ENCODE results near the gene LRMDA. TPM values are rescaled to one million over a fixed set of nuclear protein-coding genes. Genes with fewer than 3 reads are reported as not detected.
A peak's percentile ranks its signal among the peaks of the same experiment; 100 is the strongest.

Gene LRMDA
- total and polyA plus RNA-seq, 2 of the 8 experiments (the other 6 are each of a cell fraction or from before 2014, with no cell fraction given): 0.86 to 2.8 TPM

- H3K4me2 ChIP-seq (ENCODE audit: insufficient read depth in 1 of 2, low read depth in 2 of 2, low read length in 2 of 2): peak overlapping the region; percentile 51 to 64; a peak in 1 of 4 replicates
- CTCF ChIA-PET (ENCODE audit: partially characterized antibody): interaction anchor here (0.7 to 1.3 kb wide), 2 partner anchors 18 to 93 kb away, joined by 3 read pairs; partner anchors contain the start of gene LRMDA
- TF ChIP-seq EGR1 (IDR thresholded peaks at IDR 0.05; ENCODE audit: borderline replicate concordance, low read depth, low read length) (no peak), EP300 (IDR thresholded peaks at IDR 0.05; ENCODE audit: borderline replicate concordance in 1 of 2, low read depth in 2 of 2, low read length in 2 of 2) (no peak), GABPA (IDR thresholded peaks at IDR 0.05; ENCODE audit: borderline replicate concordance, insufficient read depth, low read length) (no peak), SIX5 (IDR thresholded peaks at IDR 0.05; ENCODE audit: low read depth, low read length) (no peak), USF2 (IDR thresholded peaks at IDR 0.05; ENCODE audit: low read length) (no peak), JUND (IDR thresholded peaks at IDR 0.05; ENCODE audit: low read length) (no peak), KDM4A (IDR thresholded peaks at IDR 0.05; ENCODE audit: low read depth, low read length, severe bottlenecking) (no peak), BCL11A (IDR thresholded peaks at IDR 0.05; ENCODE audit: low read depth in 2 of 2, low read length in 2 of 2) (no peak), RAD21 (IDR thresholded peaks at IDR 0.05 in 1 of 2, conservative IDR thresholded peaks at IDR 0.05 in 1 of 2; ENCODE audit: low read depth in 2 of 2, low read length in 2 of 2) (no peak), GTF2F1 (IDR thresholded peaks at IDR 0.05; ENCODE audit: borderline replicate concordance, low read depth, low read length) (no peak), CREB1 (IDR thresholded peaks at IDR 0.05) (no peak)
Observed at GRCh38 chr10:75449382-75450074, 18.1 kb downstream of the LRMDA start.

More at GRCh38 chr10:75449382-75450074, 18.1 kb downstream of the LRMDA start:
- Histone ChIP-seq H3K18ac (ENCODE audit: extremely low read depth, low read length) (peak overlapping the region; percentile 38), H3K9me3 (ENCODE audit: insufficient read depth in 2 of 2, low read depth in 1 of 2, low read length in 1 of 2) (peaks cover 6% of the 10 kb centered on the region in 2 experiments; a peak in 1 of 4 replicates), H2AFZ (ENCODE audit: low read length) (no peak overlapping the region), H2BK120ac (replicated peaks; ENCODE audit: low read depth, low read length) (no peak overlapping the region), H2BK15ac (ENCODE audit: low read length) (peak overlapping the region; percentile 88; the same call in 1 of the 2 replicates), H3K79me2 (ENCODE audit: control insufficient read depth in 1 of 2, insufficient read depth in 2 of 2, low read length in 2 of 2) (no peaks in the 10 kb centered on the region), H2BK20ac (ENCODE audit: low read length) (0 out of 2 replicates have a peak overlapping the region, but pooled peaks have one; percentile 34), H3K4ac (replicated peaks; ENCODE audit: insufficient read length, low read depth, low read length) (no peak overlapping the region), H4K5ac (ENCODE audit: insufficient read length, low read depth, low read length) (no peak overlapping the region), H2BK5ac (ENCODE audit: low read depth, low read length) (no peak overlapping the region), H3K23me2 (ENCODE audit: low read depth, low read length) (peaks cover 4% of the 10 kb centered on the region; the same call in 1 of the 2 replicates), H2AK5ac (ENCODE audit: low read depth, low read length) (no peak overlapping the region), H3K9ac (replicated peaks in 1 of 4; ENCODE audit: extremely low read depth in 1 of 4, low read depth in 3 of 4, low read length in 3 of 4) (no peak overlapping the region), H4K8ac (ENCODE audit: extremely low read depth, insufficient read depth, low read length) (no peak overlapping the region), H3K14ac (ENCODE audit: insufficient read length) (no peak overlapping the region), H3K4me3 (ENCODE audit: extremely low read depth in 1 of 4, insufficient read depth in 2 of 4, low read depth in 3 of 4, low read length in 4 of 4) (no peak overlapping the region), H3K36me3 (ENCODE audit: control insufficient read depth in 2 of 4, insufficient read depth in 4 of 4, low read length in 3 of 4) (no peaks in the 10 kb centered on the region), H3K79me1 (ENCODE audit: low read depth, low read length) (no peaks in the 10 kb centered on the region), H4K91ac (replicated peaks; ENCODE audit: insufficient read length, low read length) (no peak overlapping the region), H3K56ac (replicated peaks; ENCODE audit: insufficient read length, low read depth, low read length) (no peak overlapping the region), H3K4me1 (replicated peaks in 1 of 4; ENCODE audit: control insufficient read depth in 3 of 4, insufficient read depth in 4 of 4, low read length in 3 of 4) (peaks cover 8 to 20% (median 17%) of the 10 kb centered on the region in 4 experiments), H3K27ac (ENCODE audit: low read depth, low read length) (no peak overlapping the region), H3K27me3 (replicated peaks in 1 of 4; ENCODE audit: control insufficient read depth in 3 of 4, extremely low read depth in 1 of 4, insufficient read depth in 3 of 4, low read length in 3 of 4) (peaks cover 0 to 29% (median 24%) of the 10 kb centered on the region in 4 experiments; a peak in 6 of 7 replicates), H2BK12ac (ENCODE audit: low read depth, low read length) (0 out of 2 replicates have a peak overlapping the region, but pooled peaks have one; percentile 71), H4K20me1 (replicated peaks in 1 of 2; ENCODE audit: control insufficient read depth in 1 of 2, insufficient read depth in 2 of 2, low read length in 2 of 2) (peaks cover 0 to 3% of the 10 kb centered on the region in 2 experiments), H3K23ac (ENCODE audit: insufficient read length) (no peak overlapping the region)
- FAIRE-seq (no peak), DNase-seq (ENCODE audit: low read depth in 1 of 2, low spot score in 2 of 2) (no peak)
- POLR2A ChIA-PET (ENCODE audit: partially characterized antibody): no interaction called here
- WGBS, 2 experiments (ENCODE audit: extremely low coverage in 1 of 2, insufficient coverage in 1 of 2, insufficient read length in 1 of 2, insufficient replicate concordance in 2 of 2, low coverage in 1 of 2, low lambda C conversion rate in 2 of 2, missing lambda C conversion rate in 1 of 2): 61% methylated on average over 6 of the region's 7 CpGs; no CpG with 5 or more reads in 1 of the 2 experiments
